DMS153 treated with DMSO at 0.1 percent for 48 hours (cell line): ENCODE results near the gene LRBA.

Experiments
- DNase-seq: peaks from one replicate; lab custom pipeline; 2025; ENCODE audit not compliant: unreplicated experiment; lab: John Stamatoyannopoulos, UW

Gene LRBA

DNA sequence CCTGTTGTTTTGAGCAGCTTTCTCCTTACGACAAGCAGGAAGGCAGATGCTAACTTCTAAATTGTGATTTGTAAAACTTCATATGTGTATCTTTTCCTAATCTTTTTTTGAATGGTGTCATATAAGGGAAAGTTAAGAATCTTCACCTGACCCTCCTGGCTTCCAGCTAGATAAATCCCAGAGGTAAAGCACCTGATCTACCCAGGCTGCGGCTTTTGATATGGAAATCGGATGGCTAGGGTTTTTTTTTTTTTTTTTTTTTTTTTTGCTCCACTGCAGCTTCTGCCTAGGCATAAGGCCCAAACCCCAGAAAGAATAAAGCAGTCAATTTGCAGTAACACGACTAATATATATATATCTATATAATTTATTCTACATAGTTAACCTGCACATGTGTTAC, 423.2 kb downstream of the LRBA start:
- DNase-seq = no peak

GRCh38 chr4:150591406-150591805, 423.7 kb downstream of the LRBA start:
- no peak for DNase-seq

- no peak for DNase-seq
Observed at GRCh38 chr4:150590631-150591030, 424.5 kb downstream of the LRBA start.

DNA sequence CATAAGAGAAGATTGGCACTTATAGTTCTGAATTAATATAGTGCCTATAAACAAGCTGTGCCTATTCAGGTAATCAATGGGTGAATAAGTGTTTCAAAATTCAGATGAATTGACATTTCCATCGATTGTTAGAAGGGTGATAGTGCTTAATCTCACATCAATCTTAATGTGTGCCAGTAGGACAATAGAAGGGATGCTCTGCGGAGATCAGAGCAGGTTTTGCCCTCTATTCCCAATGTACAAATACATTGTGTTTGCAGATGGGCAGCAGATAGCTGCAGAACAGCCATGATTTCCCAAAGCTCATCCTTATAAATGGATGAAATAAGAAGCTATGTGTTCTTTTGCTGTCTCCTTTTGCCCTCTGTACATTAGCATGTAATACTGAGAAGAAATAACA, 425.9 kb downstream of the LRBA start:
- DNase-seq = no peak

GRCh38 chr4:150588316-150588715, 426.8 kb downstream of the LRBA start:
- DNase-seq = no peak

GRCh38 chr4:150586162-150586810, 428.8 kb downstream of the LRBA start:
- no peak for DNase-seq

DNA sequence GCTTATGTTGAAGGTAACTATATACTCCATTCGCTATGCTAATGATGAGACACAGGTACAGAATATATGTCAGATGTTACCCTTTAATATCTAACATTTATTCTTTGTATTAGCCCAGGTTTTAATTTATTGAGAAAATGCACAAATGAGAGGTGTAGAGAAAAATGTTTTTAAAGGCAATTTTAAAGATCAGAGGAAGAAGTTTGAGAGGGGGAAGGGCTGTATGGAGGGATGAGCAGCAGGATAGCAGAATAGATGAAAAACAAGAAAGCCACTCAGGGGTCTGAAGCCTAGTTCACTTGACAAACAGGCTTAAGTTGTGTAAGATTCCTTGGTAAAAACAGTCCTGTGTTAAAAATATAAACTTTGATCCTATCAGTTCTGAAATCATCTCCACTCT, 429.5 kb downstream of the LRBA start:
- DNase-seq = no peak

GRCh38 chr4:150584111-150584915, 430.8 kb downstream of the LRBA start:
- DNase-seq = no peak

GRCh38 chr4:150583287-150584110, 431.6 kb downstream of the LRBA start:
- DNase-seq = no peak

- no peak for DNase-seq
Observed at GRCh38 chr4:150582873-150583286, 432.2 kb downstream of the LRBA start.

- DNase-seq = no peak
Observed at GRCh38 chr4:150582146-150582872, 432.8 kb downstream of the LRBA start, which contains the start of gene MAB21L2. Gene MAB21L2, plus strand, starts transcription at chr4:150582151. Its CDS starts 879 bp downstream, at chr4:150583030.

GRCh38 chr4:150581641-150582051, 433.4 kb downstream of the LRBA start:
- no peak for DNase-seq

DNA sequence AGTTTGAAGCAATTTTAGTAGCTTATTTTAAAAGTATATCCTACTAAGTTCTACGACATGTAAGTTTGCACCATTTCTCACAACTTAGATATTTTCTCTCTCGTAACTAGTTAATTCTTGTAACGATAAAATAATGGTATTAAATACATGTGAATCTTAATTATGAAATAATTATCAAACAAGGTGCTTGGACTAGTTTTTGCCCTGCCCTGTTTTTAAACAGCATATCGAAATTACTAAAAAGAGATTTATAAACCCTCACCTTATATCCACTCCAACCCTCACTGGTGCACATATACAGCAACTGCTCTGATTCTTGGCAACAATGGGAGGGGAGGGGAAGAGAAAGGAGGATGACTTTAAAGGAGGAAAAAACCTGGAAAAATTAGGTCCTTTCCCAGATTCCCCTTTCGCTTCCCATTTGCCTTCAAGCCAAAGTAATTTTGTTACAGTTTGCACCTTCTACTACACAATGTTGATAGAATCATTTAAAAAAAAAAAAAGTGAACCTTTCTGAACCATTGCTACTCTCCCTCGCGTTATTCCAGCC, 434.0 kb downstream of the LRBA start:
- no peak for DNase-seq

GRCh38 chr4:150580306-150580705, 434.8 kb downstream of the LRBA start:
- DNase-seq = no peak

GRCh38 chr4:150579551-150580234, 435.4 kb downstream of the LRBA start:
- DNase-seq = no peak

DNA sequence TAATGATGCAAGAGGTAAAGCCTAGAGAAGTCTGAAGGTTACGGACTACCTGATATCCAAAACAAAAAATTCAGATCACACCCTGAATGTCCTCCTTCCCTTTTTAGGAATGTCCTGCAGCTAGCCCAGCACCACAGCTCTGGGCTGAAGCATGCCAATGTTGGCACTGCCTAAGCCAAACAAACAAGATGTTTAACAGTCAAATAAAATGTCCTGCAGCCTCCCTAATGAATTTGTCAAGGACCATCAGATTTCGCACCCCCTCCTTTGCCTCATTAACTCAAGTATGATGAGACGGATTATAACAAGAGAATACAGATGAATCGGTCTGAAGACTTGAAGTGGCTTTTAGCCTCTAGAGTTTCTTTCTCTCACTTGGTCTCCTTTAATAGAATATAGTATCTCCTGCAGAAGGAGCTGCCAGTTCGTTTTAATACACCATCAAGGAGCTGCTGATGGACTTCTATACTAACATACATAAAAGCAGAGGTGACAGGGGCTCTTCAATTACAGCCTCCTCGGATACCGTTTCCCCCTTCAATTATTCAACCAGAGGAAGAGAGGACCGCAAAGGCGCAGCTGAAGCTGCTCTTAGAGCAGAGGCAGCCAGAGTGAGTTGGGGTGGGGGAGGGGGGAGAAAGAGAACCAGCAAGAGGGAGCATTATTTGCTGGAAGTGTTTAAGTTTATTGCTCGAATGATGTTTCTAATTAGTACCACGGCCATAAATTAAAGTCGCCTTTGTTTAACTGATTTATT, 436.2 kb downstream of the LRBA start:
- DNase-seq = no peak

DNA sequence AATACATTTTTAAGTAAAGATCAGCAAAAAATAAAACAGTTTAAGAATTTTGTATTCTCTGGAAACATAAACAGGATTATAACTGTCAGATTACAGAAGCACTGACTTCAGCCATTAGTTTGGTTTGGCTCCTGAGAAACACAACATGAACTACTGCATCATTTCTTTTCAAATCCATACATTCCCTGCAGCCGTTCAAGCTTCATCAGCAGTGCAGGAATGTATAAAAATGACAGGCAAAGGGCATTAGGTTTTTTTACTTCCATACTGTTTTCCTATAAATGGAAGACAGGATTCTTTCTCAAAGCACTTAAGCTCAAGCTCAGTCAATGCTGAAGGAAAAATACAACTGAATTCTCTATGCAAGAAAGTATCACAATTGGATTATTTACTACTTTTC, 437.3 kb downstream of the LRBA start:
- no peak for DNase-seq

DNA sequence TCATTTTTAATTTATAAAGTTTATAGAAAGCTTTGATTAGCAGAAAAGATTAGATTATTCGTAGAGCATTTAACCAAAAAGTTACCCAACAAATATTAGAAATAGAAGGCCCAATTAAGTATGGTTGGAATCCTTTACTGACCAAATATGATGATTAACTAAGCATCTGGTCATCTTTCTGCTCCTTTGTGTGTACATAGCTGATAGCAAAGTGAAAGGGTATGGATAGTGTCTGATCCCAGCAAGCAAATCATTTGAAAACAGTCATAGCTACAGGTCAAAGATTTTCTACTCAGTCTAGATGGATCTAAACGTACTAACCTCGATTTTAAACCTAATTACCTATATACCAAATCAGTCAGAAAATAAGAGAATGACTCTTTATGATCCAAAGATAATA, 440.4 kb downstream of the LRBA start:
- DNase-seq = no peak

DNA sequence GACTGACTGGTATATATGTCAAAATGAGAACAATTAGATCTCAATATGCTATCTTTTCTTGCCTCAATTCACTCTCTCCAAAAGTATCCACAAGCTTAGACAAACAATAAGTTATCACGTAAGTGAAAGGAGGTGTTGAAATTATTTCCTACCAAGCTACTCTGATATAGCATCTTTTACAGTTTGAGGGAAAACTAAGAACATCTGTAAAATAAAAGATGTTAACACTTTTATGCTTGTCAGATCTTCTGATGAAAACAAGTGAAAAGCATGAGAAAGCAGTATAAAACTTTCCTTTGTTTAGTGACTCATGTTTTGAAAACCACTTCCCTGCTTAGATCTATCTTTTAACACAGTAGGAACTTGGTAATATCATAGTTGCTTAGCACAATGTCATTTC, 441.6 kb downstream of the LRBA start:
- no peak for DNase-seq
